Stimulated activated CD4-positive, alpha-beta T cell treated with anti-CD3 and anti-CD28 coated beads, Interleukin-2, amount 100 ng/mL, for 4 hours (primary cell): ENCODE measurements around the gene MYCN.
"Not testable (repeated sequence)": the region's sequence is repeated elsewhere in the genome, so short reads cannot be mapped to it uniquely, and the experiment has no call there.

Experiments used
- DNase-seq: peaks from one replicate; pipeline ENCODE4 v3.0.0-alpha.2; 2020; ENCODE audit warnings: low read depth

The MYCN gene

GRCh38 chr2:15939854-15940660, at the start of gene MYCN:
MYCN (plus strand) TSS chr2:15940550; CDS start chr2:15942065, 1,515 bp downstream.
- no peak for DNase-seq

DNA sequence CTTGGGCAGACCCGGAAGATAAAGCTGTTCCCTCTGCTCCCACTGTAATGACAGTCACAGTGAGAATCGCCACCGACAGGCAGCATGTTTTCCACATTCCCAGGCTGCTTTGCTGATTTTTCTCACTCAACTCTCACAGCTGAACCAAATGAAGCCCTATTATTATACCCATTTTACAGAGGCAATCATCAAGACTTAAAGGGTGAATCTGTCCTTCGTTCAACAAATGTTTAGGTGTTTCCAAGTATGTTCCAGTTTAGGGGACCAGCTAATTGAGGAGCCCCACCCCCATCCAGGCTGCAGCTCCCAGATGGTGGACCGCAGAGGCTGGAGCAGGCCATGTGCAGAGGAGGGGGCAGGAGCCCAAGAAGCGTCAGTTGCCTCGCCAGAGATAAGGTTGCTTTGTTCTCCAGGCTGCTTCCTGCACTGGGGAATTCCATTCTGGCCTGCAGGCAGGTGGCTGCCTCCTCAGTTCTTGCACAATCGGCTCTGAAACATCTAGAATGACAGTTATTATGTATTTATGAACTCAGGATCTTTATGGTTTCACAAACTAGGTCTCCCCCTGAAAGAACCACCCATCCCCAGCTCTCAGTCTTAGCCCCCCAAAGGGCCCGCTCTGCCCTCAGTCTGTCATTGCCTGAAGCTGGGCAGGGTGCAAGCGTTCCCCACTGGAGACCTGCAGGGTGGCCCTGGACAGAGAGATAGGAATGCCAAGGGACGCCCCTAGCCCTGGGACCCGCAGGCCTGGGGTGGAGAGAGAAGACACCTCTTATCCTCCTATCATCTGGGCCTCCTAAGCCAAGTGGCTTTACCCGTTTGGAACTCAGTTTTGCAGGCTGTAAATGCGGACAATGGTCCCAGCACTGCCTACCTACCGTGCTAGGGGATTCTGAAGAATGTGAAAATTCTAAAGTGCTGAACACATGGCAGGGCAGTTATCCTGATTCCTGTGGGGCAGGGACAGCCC, 49.1 kb upstream of the MYCN start:
- no peak for DNase-seq

DNA sequence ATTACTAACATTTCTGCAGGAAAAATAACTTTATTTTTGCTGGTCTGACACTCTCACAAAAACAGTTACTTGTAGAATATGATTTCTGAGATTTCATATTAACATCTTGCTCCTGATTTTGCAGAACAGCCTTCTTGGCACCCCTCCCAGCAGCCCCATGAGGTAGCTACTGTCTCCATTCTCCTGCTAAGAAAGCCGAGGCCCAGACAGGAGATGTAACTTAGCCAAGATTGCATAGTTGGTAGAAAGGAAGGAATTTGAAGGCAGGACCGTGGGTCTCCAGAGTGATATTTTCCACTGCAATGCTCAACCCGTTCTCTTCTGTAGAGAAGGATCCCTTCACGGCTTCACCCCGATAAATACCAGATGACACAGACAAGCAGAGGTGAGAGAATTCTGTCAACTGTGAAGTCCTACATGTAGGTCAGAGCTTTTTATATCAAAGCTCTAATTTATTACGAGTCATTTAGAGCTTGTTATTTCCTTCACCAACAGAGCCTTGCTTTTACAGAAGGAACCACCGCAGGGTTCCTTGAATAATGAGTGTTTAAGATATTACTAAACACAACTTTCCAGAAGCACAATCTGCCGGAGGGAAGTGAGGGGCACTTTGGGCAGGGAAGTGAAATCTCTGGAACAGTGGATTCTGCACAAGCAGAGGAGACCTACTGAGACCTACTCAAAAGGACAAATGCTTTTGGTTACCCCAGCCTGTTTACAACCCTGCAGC, 48.0 kb upstream of the MYCN start:
- no peak for DNase-seq

DNA sequence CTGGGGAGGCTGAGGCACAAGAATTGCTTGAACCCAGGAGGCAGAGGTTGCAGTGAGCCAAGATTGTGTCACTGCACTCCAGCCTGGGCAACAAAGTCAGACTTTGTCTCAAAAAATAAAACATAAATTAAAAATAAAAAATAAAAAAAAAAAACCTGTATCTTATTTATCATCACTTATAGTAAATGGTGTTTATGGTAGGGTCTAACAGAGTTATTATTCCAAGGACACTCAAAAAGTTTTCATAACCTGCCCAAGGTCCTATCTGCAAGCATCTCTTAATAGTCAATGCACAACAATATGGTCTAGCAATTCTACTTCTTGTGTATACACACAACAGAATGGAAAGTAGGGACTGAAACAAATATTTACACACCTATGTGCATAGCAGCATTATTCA, 47.3 kb upstream of the MYCN start:
- DNase-seq = no peak

- no peak for DNase-seq
Measured at GRCh38 chr2:15893689-15894480, 46.5 kb upstream of the MYCN start.

GRCh38 chr2:15894481-15895144, 45.7 kb upstream of the MYCN start:
- DNase-seq = no peak

- no peak for DNase-seq
Measured at GRCh38 chr2:15895615-15896469, 44.5 kb upstream of the MYCN start.

- no peak for DNase-seq
Measured at GRCh38 chr2:15896859-15897258, 43.5 kb upstream of the MYCN start.

DNA sequence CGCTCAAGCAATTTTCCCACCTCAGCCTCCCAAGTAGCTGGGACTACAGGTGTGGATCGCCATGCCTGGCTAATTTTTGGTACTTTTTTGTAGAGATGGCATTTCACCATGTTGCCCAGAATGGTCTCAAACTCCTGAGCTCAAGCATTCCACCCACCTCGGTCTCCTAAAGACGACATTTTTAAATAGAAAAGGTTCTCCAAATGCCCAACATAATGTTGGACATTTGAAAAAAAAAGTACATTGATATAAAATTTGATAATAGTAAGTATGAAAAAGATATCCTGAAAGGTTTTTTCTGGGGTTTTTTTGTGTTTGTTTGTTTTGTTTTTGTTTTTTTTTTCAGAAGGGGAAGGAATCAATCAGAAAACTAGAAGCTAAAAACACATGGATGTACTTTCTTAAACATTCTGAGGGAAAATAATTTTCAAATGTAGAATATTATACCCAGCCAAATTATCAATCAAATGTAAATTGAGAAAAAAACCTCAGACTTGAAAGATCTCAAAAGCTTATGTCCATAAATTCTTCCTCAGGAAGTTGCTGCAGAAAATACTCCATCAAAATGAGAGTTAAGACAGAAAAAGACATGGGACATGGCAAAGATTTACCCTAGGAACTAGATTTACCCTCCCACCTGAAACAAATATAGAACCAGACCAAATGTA, 42.8 kb upstream of the MYCN start:
- DNase-seq = no peak

GRCh38 chr2:15899327-15899612, 41.1 kb upstream of the MYCN start:
- no peak for DNase-seq

DNA sequence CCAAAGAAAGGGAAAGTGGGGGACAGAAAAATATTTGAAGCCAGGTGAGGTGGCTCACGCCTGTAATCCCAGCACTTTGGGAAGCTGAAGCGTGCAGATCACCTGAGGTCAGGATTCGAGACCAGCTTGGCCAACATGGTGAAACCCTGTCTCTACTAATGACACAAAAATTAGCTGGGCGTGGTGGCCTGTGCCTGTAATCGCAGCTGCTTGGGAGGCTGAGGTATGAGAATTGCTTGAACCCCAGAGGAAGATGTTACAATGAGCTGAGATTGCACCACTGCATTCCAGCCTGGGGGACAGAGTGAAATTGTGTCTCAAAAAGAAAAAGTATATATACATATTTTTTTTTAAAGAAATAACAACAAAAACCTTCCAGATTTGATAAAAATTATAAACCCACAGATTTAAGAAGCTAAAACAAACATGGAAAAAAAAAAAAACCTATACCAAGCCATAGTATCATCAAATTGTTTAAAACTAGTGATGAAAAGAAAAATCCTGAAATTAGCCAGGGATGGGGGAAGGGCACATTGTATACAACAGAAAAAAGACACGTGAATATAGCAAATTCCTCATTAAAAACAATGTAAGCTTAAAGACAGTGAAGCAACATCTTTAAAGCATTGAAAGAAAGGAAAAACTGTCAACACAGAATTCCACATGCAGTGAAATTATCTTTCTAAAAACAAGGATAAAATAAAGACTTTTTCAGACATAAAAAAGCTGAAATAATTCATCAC, 40.4 kb upstream of the MYCN start:
- DNase-seq = no peak

GRCh38 chr2:15901095-15901807, 39.1 kb upstream of the MYCN start:
- no peak for DNase-seq

- no peak for DNase-seq
Measured at GRCh38 chr2:15901808-15902130, 38.6 kb upstream of the MYCN start.

- not testable (repeated sequence) for DNase-seq
Measured at GRCh38 chr2:15903910-15904309, 36.4 kb upstream of the MYCN start.

DNA sequence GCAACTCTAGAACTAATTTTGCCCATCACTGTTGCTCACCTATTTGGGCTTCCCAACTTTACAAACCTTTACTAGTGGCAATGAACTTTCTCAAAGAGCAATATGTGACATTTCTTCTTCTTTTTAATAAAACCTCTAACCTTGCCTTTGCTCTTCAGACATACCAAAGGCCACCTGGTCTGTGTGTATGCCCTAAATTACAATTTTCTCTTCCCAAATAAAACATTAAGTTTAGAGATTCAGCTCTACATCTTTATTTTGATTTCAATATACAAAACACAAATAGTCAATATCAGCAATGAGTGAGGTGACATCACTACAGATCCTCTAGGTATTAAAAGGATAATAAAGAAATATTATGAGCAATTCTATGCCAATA, 35.1 kb upstream of the MYCN start:
- DNase-seq = no peak

DNA sequence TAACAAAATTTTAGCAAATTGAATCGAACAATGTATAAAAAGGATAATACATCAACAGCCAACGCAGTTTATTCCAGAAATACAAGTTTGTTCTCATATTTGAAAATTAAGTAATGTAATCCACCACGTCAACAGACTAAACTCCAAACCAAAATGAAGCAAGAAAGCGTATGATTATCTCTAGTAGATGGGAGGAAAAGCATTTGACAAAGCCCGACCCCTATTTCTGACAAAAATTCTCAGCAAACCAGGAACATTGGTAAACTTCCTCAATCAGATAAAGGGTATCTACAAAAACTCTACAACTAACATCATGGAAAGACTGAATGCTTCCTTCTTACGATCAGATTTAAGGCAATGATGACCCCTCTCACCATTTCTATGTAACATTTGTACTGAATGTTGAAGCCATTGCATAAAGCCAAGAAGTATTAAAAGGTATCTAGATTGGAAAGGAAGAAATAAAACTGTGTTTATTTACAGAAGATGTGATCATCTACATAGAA, 34.3 kb upstream of the MYCN start:
- no peak for DNase-seq

DNA sequence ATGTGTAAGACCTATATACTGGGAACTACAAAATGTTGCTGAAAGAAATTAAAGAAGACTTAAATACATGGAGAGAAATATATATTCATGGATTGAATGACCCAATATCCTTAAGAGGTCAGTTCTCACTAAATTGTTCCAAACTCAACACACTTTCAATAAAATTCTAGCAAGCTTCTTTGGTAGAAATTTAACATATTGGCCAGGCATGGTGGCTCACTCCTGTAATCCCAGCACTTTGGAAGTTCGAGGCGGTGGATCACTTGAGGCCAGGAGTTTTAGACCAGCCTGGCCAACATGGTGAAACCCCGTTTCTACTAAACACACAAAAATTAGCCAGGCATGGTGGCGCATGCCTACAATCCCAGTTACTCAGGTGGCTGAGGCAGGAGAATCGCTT, 33.6 kb upstream of the MYCN start:
- no peak for DNase-seq
